Right hindlimb (tissue), 1 donor: Measurements from ENCODE around the gene SLC9A7.

Experiments
- DNase-seq: peaks from one replicate; pipeline ENCODE4 v3.0.0-alpha.2; 2018

The SLC9A7 gene

GRCh38 chrX:46698691-46699090 is 60.2 kb downstream of the SLC9A7 start:
- DNase-seq, result no peak

- no peak for DNase-seq
Observed at GRCh38 chrX:46695491-46695890, 63.4 kb downstream of the SLC9A7 start.

- DNase-seq, result no peak
Observed at GRCh38 chrX:46694549-46694948, 64.4 kb downstream of the SLC9A7 start.

- no peak for DNase-seq
Observed at GRCh38 chrX:46693149-46693548, 65.8 kb downstream of the SLC9A7 start.

- DNase-seq, result no peak
Observed at GRCh38 chrX:46690818-46691217, 68.1 kb downstream of the SLC9A7 start.

- no peak for DNase-seq
Observed at GRCh38 chrX:46687619-46688018, 71.3 kb downstream of the SLC9A7 start.

GRCh38 chrX:46686003-46686645 is 72.8 kb downstream of the SLC9A7 start:
- DNase-seq, result peak; percentile 32

- DNase-seq, result peak; percentile 18
Observed at GRCh38 chrX:46683048-46683447, 75.9 kb downstream of the SLC9A7 start.

- DNase-seq, result no peak
Observed at GRCh38 chrX:46681849-46682248, 77.1 kb downstream of the SLC9A7 start.

GRCh38 chrX:46678232-46678631 is 80.7 kb downstream of the SLC9A7 start:
- DNase-seq, result no peak

GRCh38 chrX:46676399-46677356 is 82.2 kb downstream of the SLC9A7 start:
- DNase-seq, result no peak

GRCh38 chrX:46673620-46674359 is 85.1 kb downstream of the SLC9A7 start:
- DNase-seq, result no peak

GRCh38 chrX:46670316-46670715 is 88.6 kb downstream of the SLC9A7 start:
- no peak for DNase-seq

- DNase-seq, result no peak
Observed at GRCh38 chrX:46666831-46667230, 92.1 kb downstream of the SLC9A7 start.

- no peak for DNase-seq
Observed at GRCh38 chrX:46665232-46666152, 93.4 kb downstream of the SLC9A7 start.

GRCh38 chrX:46662188-46662958 is 96.5 kb downstream of the SLC9A7 start:
- DNase-seq, result no peak

- DNase-seq, result no peak
Observed at GRCh38 chrX:46653482-46653881, 105.4 kb downstream of the SLC9A7 start.

GRCh38 chrX:46649421-46650260 is 109.3 kb downstream of the SLC9A7 start:
- DNase-seq, result peak; percentile 45

GRCh38 chrX:46648660-46649059 is 110.3 kb downstream of the SLC9A7 start:
- no peak for DNase-seq

GRCh38 chrX:46647251-46647650 is 111.7 kb downstream of the SLC9A7 start:
- DNase-seq, result no peak

GRCh38 chrX:46645614-46646013 is 113.3 kb downstream of the SLC9A7 start:
- no peak for DNase-seq
